Glutamatergic neuron (in vitro differentiated cells): ENCODE results near the gene SLC39A3. TPM values are rescaled to one million over a fixed set of nuclear protein-coding genes. Genes with fewer than 3 reads are reported as not detected.

Experiments used
- DNase-seq: peaks from one replicate; pipeline ENCODE4 v3.0.0; 2022
- H3K27ac Mint-ChIP-seq: one replicate; pipeline ENCODE4 v1.8.0; 2020; ENCODE audit warnings: mild to moderate bottlenecking, mixed read lengths, inconsistent platforms; ENCODE audit not compliant: unreplicated experiment
- H3K27me3 Mint-ChIP-seq: one replicate; pipeline ENCODE4 v1.8.0; 2020; ENCODE audit warnings: mild to moderate bottlenecking, moderate library complexity, mixed read lengths, inconsistent platforms; ENCODE audit not compliant: unreplicated experiment
- H3K36me3 Mint-ChIP-seq: one replicate; pipeline ENCODE4 v1.8.0; 2020; ENCODE audit warnings: mild to moderate bottlenecking, mixed read lengths, inconsistent platforms; ENCODE audit not compliant: unreplicated experiment
- H3K4me1 Mint-ChIP-seq: one replicate; pipeline ENCODE4 v1.8.0; 2020; ENCODE audit warnings: mild to moderate bottlenecking, low read depth, mixed read lengths, inconsistent platforms; ENCODE audit not compliant: unreplicated experiment
- H3K4me3 Mint-ChIP-seq: one replicate; pipeline ENCODE4 v1.8.0; 2020; ENCODE audit warnings: mild to moderate bottlenecking, mixed read lengths, inconsistent platforms; ENCODE audit not compliant: unreplicated experiment
- H3K9me3 Mint-ChIP-seq: one replicate; pipeline ENCODE4 v1.8.0; 2020; ENCODE audit warnings: mild to moderate bottlenecking, moderate library complexity, mixed read lengths, inconsistent platforms; ENCODE audit not compliant: unreplicated experiment
- CTCF ChIP-seq: fragments of 200-600 bp; sonication (generic); IDR thresholded peaks from one replicate; pipeline ENCODE4 v1.5.0; 2021; ENCODE audit not compliant: partially characterized antibody, unreplicated experiment
- total RNA-seq: library from RNA; stranded (reverse); fragmentation: NEBNext Ultra II Directional; extraction: Animal tissue kit (Norgen Biotek cat#: 25700); gene quantifications from one replicate; pipeline ENCODE4 v1.2.1, GENCODE V29; 2021; ENCODE audit not compliant: unreplicated experiment

Gene SLC39A3
- total RNA-seq, 1 donor from 2014 or later, result 40.8 TPM

GRCh38 chr19:2783781-2784145, 43.9 kb upstream of the SLC39A3 start:
- Mint-ChIP-seq H3K36me3 (no peaks in the 10 kb centered on the region), H3K4me3 (peak overlapping the region; percentile 84), H3K27ac (peak overlapping the region; percentile 98), H3K4me1 (peaks cover 24% of the 10 kb centered on the region), H3K9me3 (peaks cover 9% of the 10 kb centered on the region), H3K27me3 (peaks cover 10% of the 10 kb centered on the region)
- TF ChIP-seq CTCF, result no peak
- no peak for DNase-seq

DNA sequence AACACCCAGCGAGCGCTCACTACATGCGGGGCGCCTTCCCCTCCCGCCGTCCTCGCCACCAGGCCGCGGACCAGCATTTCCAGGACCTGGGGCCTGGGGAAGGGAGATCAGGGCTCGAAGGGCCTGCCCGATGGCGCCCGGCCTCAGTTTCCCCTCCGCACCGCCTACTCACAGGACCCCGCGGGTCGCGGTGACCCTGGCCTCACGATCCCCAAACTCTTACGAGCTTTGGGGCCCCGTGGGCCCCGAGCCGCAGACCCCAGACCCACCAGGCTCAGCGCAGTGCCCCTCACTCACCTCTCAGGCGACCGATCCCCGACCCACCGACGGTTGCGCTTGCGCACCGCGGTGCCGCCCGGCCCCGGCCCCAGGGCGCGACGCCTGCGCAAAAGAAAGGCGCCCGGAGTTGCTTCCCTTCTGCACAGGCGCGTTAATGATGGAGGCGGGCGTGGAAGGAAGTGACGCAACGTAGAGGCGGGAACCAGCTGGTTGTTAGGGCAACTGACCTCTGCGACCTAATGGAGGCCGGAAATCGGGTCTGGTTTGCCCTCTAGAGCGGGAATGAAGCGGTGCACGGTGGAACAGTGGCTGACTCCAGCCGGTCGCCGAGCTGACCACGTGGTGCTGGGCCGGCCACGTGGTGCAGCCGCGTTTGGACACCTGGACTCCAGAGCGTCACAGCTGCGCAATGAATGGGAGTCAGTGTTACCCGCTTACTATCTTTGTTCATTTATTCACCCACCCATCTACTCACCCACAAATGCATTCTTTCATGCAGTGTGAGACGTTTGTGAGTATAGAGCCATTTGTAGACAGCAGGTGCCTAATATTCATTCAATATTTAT, 43.3 kb upstream of the SLC39A3 start, which contains the start of gene SGTA:
TSS of gene SGTA (minus strand) at position 338 of the 845 bp plus-strand sequence. CDS start 14,205 bp downstream, outside the sequence.
- Mint-ChIP-seq H3K9me3 (peaks cover 9% of the 10 kb centered on the region), H3K4me3 (peak within 1 kb of the TSS; percentile 93), H3K36me3 (no peaks in the 10 kb centered on the region), H3K27ac (peak within 1 kb of the TSS; percentile 98), H3K27me3 (peaks cover 12% of the 10 kb centered on the region), H3K4me1 (peaks cover 25% of the 10 kb centered on the region)
- DNase-seq, result peak; percentile 96
- TF ChIP-seq CTCF, result no peak

- H3K4me3 Mint-ChIP-seq, result peak overlapping the region; percentile 93
- peaks cover 9% of the 10 kb centered on the region for H3K9me3 Mint-ChIP-seq
- H3K36me3 Mint-ChIP-seq, result no peaks in the 10 kb centered on the region
- DNase-seq, result no peak
- no peak for TF ChIP-seq CTCF
- H3K27ac Mint-ChIP-seq, result peak overlapping the region; percentile 89
- peaks cover 12% of the 10 kb centered on the region for H3K27me3 Mint-ChIP-seq
- peaks cover 25% of the 10 kb centered on the region for H3K4me1 Mint-ChIP-seq
These were observed 42.6 kb upstream of the SLC39A3 start for GRCh38 chr19:2782329-2782935.

DNA sequence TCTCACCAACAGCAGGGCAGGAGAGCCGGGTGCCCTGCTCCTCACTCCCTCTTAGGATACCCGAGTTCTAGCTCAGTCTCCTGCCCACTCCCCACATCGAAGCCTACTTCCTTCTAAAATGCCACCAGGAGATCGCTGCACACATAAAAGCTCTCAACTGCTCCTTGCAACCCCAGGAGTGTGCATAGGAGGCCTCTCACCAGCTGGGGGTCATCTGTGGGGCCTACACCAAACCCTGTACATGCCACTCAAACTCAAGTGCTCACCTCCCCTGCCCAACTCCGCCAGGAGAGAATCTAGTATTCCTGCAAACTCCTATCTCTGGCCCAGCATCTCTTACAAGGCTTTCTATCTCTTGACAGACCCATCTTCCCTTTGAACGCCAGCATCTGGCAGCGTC, 40.5 kb upstream of the SLC39A3 start:
- TF ChIP-seq CTCF, result no peak
- H3K4me1 Mint-ChIP-seq, result peaks cover 30% of the 10 kb centered on the region
- H3K36me3 Mint-ChIP-seq, result peaks cover 8% of the 10 kb centered on the region
- peaks cover 12% of the 10 kb centered on the region for H3K9me3 Mint-ChIP-seq
- no peak for DNase-seq
- peak overlapping the region; percentile 28 for H3K27ac Mint-ChIP-seq
- peaks cover 14% of the 10 kb centered on the region for H3K27me3 Mint-ChIP-seq
- peak overlapping the region; percentile 2 for H3K4me3 Mint-ChIP-seq
